ENCODE data around the gene CAPN11. TPM values are rescaled to one million over a fixed set of nuclear protein-coding genes. Genes with fewer than 3 reads are reported as not detected.

CAPN11 gene
- total and polyA plus RNA-seq, 2 of the 4 experiments (the other 2 are of a cell fraction), result not detected

GRCh38 chr6:44198684-44199083 lies 40.1 kb downstream of the CAPN11 start:
- Histone ChIP-seq H2BK5ac (ENCODE audit: low read depth, low read length, poor library complexity, severe bottlenecking) (no peak overlapping the region), H2AK9ac (replicated peaks; ENCODE audit: low read depth, low read length, poor library complexity) (no peak overlapping the region), H3K56ac (ENCODE audit: extremely low read depth, insufficient read depth, low read length) (no peak overlapping the region), H2BK120ac (ENCODE audit: low read depth, low read length) (no peak overlapping the region), H3K4ac (ENCODE audit: low read depth, low read length) (no peak overlapping the region), H3K18ac (ENCODE audit: low read depth, low read length) (no peak overlapping the region), H4K8ac (ENCODE audit: low read depth in 2 of 2, low read length in 2 of 2) (no peak overlapping the region), H3K23ac (ENCODE audit: low read depth, low read length) (no peak overlapping the region), H3K4me3 (ENCODE audit: insufficient read depth, low read depth, low read length) (no peak overlapping the region), H4K5ac (ENCODE audit: low read depth, low read length) (no peak overlapping the region), H3K9ac (ENCODE audit: low read depth, low read length) (no peak overlapping the region), H3K9me1 (ENCODE audit: insufficient read depth, low read length) (no peaks in the 10 kb centered on the region), H3K14ac (replicated peaks; ENCODE audit: low read depth, low read length) (no peak overlapping the region), H3K4me1 (ENCODE audit: control insufficient read depth, insufficient read depth, low read length) (no peaks in the 10 kb centered on the region), H3K27me3 (ENCODE audit: control insufficient read depth, insufficient read depth, low read length) (peaks cover 20% of the 10 kb centered on the region), H3K9me3 (ENCODE audit: control insufficient read depth, insufficient read depth, low read length) (no peaks in the 10 kb centered on the region), H2AK5ac (ENCODE audit: low read depth, low read length) (no peak overlapping the region), H3K27ac (ENCODE audit: insufficient read depth, low read length) (no peak overlapping the region), H2BK15ac (ENCODE audit: low read depth, low read length) (no peak overlapping the region), H2BK20ac (ENCODE audit: low read depth, low read length) (no peak overlapping the region), H2AFZ (replicated peaks; ENCODE audit: low read length, poor library complexity) (no peak overlapping the region), H3K4me2 (ENCODE audit: low read depth, low read length) (no peak overlapping the region), H4K20me1 (ENCODE audit: insufficient read depth, low read length) (no peaks in the 10 kb centered on the region), H3K36me3 (ENCODE audit: control insufficient read depth, insufficient read depth, low read length) (no peaks in the 10 kb centered on the region), H3K79me1 (ENCODE audit: low read depth in 1 of 2, low read length in 2 of 2) (no peaks in the 10 kb centered on the region), H4K91ac (ENCODE audit: insufficient read depth, low read depth, low read length) (no peak overlapping the region)
- in situ Hi-C loops (cut with MboI; ENCODE audit: low sequenced_read_pairs) (no loop called here), intact Hi-C loops (cut with micrococcal nuclease) (no loop called here), dilution Hi-C loops (cut with HindIII; ENCODE audit: low sequenced_read_pairs, unreplicated experiment) (no loop called here)
- no CpG with 5 or more reads among the region's 3 CpGs for WGBS, 2 experiments (ENCODE audit: extremely low coverage in 2 of 2, insufficient read length in 1 of 2)
- no peak for ATAC-seq (ENCODE audit: low read depth)
- no peak for DNase-seq
- ChIA-PET CTCF (no interaction called here), POLR2A (ENCODE audit: unreplicated experiment) (no interaction called here)
- TF ChIP-seq MXI1 (IDR thresholded peaks at IDR 0.05; ENCODE audit: borderline replicate concordance, low read depth, low read length) (no peak), NFE2L2 (IDR thresholded peaks at IDR 0.05; ENCODE audit: low read depth, low read length) (no peak), RFX5 (IDR thresholded peaks at IDR 0.05; ENCODE audit: low read depth, low read length) (no peak), RCOR1 (IDR thresholded peaks at IDR 0.05; ENCODE audit: insufficient replicate concordance, low read length) (no peak)
- BruUV-seq (replicated peaks), result no TSS peak
